Heart right ventricle (tissue), 16 donors: ENCODE data around the gene DEPDC5. TPM values are rescaled to one million over a fixed set of nuclear protein-coding genes. Genes with fewer than 3 reads are reported as not detected.

ENCODE experiments used
- ATAC-seq, 8 donors: fragments of 200-7000 bp; cut with Tn5 transposase; one replicate each; pipeline ENCODE4 v1.9.1; 2020; ENCODE audit warnings: mild to moderate bottlenecking in 8 of 8, moderate library complexity in 8 of 8, moderate number of reproducible peaks in 1 of 8
- DNase-seq, 2 donors: peaks; one replicate each; pipeline ENCODE4 v3.0.0-alpha.2; 2020
- H3K27ac ChIP-seq, 10 donors: fragments of 200-600 bp; sonication (generic) in 2 of 10; one replicate each; pipeline versions ENCODE4 v1.5.0 to v1.8.0; 2020 to 2022; ENCODE audit warnings: mild to moderate bottlenecking in 3 of 10
- H3K27me3 ChIP-seq, 7 donors: fragments of 200-600 bp; one replicate each; pipeline ENCODE4 v1.8.0; 2021 to 2022; ENCODE audit warnings: mild to moderate bottlenecking in 2 of 7
- H3K36me3 ChIP-seq, 9 donors: fragments of 200-600 bp; sonication (generic) in 1 of 9; one replicate each; pipeline versions ENCODE4 v1.5.0 to v1.8.0; 2020 to 2022; ENCODE audit warnings: mild to moderate bottlenecking in 2 of 9
- H3K4me1 ChIP-seq, 9 donors: fragments of 200-600 bp; sonication (generic) in 1 of 9; one replicate each; pipeline versions ENCODE4 v1.5.0 to v1.8.0; 2020 to 2022; ENCODE audit warnings: mild to moderate bottlenecking in 4 of 9
- H3K4me3 ChIP-seq, 10 donors: fragments of 200-600 bp; sonication (generic) in 2 of 10; one replicate each; pipeline versions ENCODE4 v1.5.0 to v1.8.0; 2020 to 2022; ENCODE audit warnings: mild to moderate bottlenecking in 7 of 10, moderate library complexity in 2 of 10
- H3K9me3 ChIP-seq, 11 donors: fragments of 200-600 bp in 10 of 11; sonication (generic) in 2 of 11; one replicate each; pipeline versions ENCODE4 v1.5.0 to v1.8.0; 2013 to 2022; ENCODE audit warnings: mild to moderate bottlenecking in 2 of 11, control low read depth in 1 of 11, moderate library complexity in 1 of 11
- WGBS, 2 donors: extraction: QIAGEN DNeasy Blood & Tissue Kit; methylation state at CpG; one replicate each; pipeline ENCODE4 v1.1.7; 2013; ENCODE audit warnings: inconsistent platforms in 1 of 2; 5-methylcytosine and 5-hydroxymethylcytosine counted together
- intact Hi-C, 10 donors: fragments of 100-400 bp; cut with DNase I; formaldehyde crosslinking; loops; one replicate each; pipeline versions ENCODE4 v1.11.1 to v1.14.2; 2022
- polyA plus RNA-seq, 2 donors: library from polyadenylated mRNA; stranded (reverse); fragments of 200-250 nt; gene quantifications; one replicate each; pipeline ENCODE4 v1.2.3, GENCODE V29; 2013
- total RNA-seq, 10 donors: library from RNA; stranded (reverse); fragmentation: NEBNext Ultra II Directional in 3 of 10; extraction: Animal tissue kit (Norgen Biotek cat#: 25700) in 3 of 10; gene quantifications; one replicate each; pipeline versions ENCODE4 v1.2.1 to v1.2.4, GENCODE V29; 2021 to 2023
- TF ChIP-seq, protein P1 (sequence below), 9 donors: fragments of 200-600 bp; sonication (generic) in 2 of 9; IDR thresholded peaks; one replicate each; pipeline versions ENCODE4 v1.5.0 to v1.8.0; 2021 to 2022; ENCODE audit warnings: antibody characterized with exemption in 9 of 9, mild to moderate bottlenecking in 5 of 9, moderate library complexity in 1 of 9
- donor health status: Arrhythmogenic right ventricular cardiomyopathy.
- donor health status: ischemic (EF 13 %, LVEDD 7.1; RV severe dilation, severe dysfunction).
- donor health status: healthy with polysubstance abuse.
- donor health status: DM: no; HTN: yes; CAD: no.
- donor health status: DM: no; HTN: no; CAD: no.
- donor health status: ischemic (EF 25% LVEDD 6.9; RV normal size, moderate dysfunction).
- donor health status: ischemic (EF 25% LVEDD 5.7; RV mildly dilated, moderate dysfunction).
- donor health status: healthy.
- donor health status: DM: yes; HTN: yes; CAD: no.
- donor health status: Ischemic cardiomyopathy.
- donor health status: ischemic (EF 35%, LVEDD 5.7; RV mildly dilated, moderate dysfunction).
- donor health status: nonischemic (EF 11% LVEDD 7.7; RV severe dilation, severe dysfunction).
- donor health status: DM: yes; HTN: yes; CAD: no.
- donor health status: PGD.
- donor health status: ischemic (EF 29% LVEDD 5.4; RV normal size, mild dysfunction).
- donor health status: nonischemic (EF 23%, LVEDD 6.1; RV moderate dilation, normal function).

DEPDC5 gene
- total and polyA plus RNA-seq, 12 donors, result 6.2 to 19.1 (median 14.4) TPM

- Histone ChIP-seq H3K27me3 (no peaks in the 10 kb centered on the region), H3K27ac (no peak overlapping the region), H3K4me1 (peaks cover 0 to 24% (median 0%) of the 10 kb centered on the region in 9 donors), H3K36me3 (no peaks in the 10 kb centered on the region), H3K9me3 (no peaks in the 10 kb centered on the region), H3K4me3 (no peak overlapping the region)
- TF ChIP-seq, protein P1, sequence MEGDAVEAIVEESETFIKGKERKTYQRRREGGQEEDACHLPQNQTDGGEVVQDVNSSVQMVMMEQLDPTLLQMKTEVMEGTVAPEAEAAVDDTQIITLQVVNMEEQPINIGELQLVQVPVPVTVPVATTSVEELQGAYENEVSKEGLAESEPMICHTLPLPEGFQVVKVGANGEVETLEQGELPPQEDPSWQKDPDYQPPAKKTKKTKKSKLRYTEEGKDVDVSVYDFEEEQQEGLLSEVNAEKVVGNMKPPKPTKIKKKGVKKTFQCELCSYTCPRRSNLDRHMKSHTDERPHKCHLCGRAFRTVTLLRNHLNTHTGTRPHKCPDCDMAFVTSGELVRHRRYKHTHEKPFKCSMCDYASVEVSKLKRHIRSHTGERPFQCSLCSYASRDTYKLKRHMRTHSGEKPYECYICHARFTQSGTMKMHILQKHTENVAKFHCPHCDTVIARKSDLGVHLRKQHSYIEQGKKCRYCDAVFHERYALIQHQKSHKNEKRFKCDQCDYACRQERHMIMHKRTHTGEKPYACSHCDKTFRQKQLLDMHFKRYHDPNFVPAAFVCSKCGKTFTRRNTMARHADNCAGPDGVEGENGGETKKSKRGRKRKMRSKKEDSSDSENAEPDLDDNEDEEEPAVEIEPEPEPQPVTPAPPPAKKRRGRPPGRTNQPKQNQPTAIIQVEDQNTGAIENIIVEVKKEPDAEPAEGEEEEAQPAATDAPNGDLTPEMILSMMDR (IDR thresholded peaks at IDR 0.05), result no peak
- ATAC-seq (no peak), DNase-seq (no peak)
- intact Hi-C loops, result no loop called here
Observed at GRCh38 chr22:31926969-31927368, 173.2 kb downstream of the DEPDC5 start.

DNA sequence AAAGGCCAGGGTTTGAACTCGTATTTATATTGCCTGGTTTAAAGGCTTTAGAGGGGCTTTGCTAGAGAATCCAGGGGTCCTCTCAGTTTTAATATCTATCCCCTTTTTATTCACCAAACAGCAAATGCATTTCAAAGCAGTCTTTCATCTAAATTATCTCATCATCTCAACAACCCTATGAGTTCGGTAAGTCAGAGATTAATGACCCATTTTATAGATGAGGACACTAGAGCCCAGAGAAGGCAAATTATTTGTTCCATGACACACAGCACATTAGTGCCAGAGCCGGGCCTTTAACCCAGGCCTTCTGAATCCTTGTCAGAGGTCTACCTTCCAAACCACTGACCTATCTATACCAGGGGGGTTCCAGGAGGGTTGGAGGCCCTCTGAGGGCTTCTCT is 173.7 kb downstream of the DEPDC5 start:
- no peak for DNase-seq
- ATAC-seq, result no peak
- H3K4me1 ChIP-seq, result peaks cover 0 to 20% (median 1%) of the 10 kb centered on the region in 9 donors
- no peaks in the 10 kb centered on the region for H3K9me3 ChIP-seq
- TF ChIP-seq, protein P1 (IDR thresholded peaks at IDR 0.05), result no peak
- no peaks in the 10 kb centered on the region for H3K36me3 ChIP-seq
- H3K4me3 ChIP-seq, result no peak overlapping the region
- 90 to 94% methylated on average over 3 of the region's 3 CpGs for WGBS, 2 donors
- H3K27ac ChIP-seq, result no peak overlapping the region
- intact Hi-C loops, result no loop called here
- no peaks in the 10 kb centered on the region for H3K27me3 ChIP-seq

DNA sequence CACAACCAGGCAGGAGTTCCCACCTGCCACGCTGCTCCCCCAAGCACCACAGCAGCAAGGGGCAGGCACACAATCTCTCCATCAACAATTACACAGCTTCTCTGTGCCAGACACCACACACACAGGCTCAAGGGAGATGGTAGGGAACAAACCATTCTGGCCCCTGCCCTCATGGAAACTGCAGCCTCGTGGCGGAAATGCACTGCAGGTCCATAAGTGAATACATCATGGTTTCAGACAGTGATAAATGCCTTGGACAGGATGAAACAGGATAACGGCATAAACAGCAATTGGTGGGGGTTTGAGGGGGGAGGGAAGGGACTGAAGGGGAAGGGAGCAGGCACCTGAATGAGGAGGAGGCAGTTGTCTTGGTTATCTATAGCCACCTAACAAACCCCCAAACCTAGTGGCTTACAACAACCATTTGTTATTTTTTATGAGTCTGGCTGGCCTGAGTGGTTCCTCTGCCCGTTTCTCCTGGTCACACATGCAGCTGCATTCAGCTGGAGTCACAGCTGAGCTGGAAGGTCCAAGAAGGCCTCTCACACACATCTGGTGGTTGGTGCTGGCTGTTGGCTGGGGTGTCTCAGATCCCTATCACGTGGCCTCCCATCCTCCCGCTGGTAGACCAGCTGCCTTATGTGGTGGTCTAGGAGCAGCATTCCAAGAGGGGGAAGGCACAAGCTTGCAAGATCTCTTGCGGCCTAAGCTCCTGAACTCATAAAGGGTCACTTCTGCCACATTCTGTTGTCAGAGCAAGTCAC is 175.5 kb downstream of the DEPDC5 start:
- Histone ChIP-seq H3K27me3 (no peaks in the 10 kb centered on the region), H3K4me3 (no peak overlapping the region), H3K4me1 (peaks cover 0 to 20% (median 6%) of the 10 kb centered on the region in 9 donors), H3K9me3 (no peaks in the 10 kb centered on the region), H3K27ac (peak overlapping the region in 2 of 10 donors; percentile 19 to 47), H3K36me3 (no peaks in the 10 kb centered on the region)
- intact Hi-C loops, result no loop called here
- ATAC-seq (peak in 6 of 8 donors; percentile 35 to 83 (median 68)), DNase-seq (peak in 1 of 2 donors; percentile 41)
- TF ChIP-seq, protein P1 (IDR thresholded peaks at IDR 0.05), result no peak
- 63 to 65% methylated on average over 8 of the region's 8 CpGs for WGBS, 2 donors

DNA sequence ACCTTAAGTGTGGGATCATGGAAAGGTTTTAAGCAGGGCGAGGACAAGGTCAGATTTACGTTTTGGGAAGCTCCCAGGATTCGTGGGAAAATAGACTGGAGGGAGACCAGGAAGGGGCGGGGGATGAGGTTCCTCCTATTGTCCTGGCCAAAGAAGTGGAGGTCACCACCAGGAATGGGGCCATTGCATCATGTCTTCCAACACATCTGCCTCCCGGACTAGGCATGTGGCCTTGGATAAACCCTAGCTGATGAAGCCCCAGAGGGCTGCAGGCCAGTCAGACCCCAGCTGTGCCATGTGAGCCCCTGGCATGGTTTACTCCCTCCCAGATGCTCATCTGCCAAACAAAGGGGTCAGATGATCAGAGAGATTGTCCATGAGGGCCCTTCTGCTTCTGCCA is 179.0 kb downstream of the DEPDC5 start:
- 53 to 67% methylated on average over 5 of the region's 5 CpGs for WGBS, 2 donors
- Histone ChIP-seq H3K4me1 (peaks cover 0 to 27% (median 6%) of the 10 kb centered on the region in 9 donors), H3K4me3 (no peak overlapping the region), H3K9me3 (no peaks in the 10 kb centered on the region), H3K27me3 (no peaks in the 10 kb centered on the region), H3K27ac (peak overlapping the region in 2 of 10 donors; percentile 25 to 29), H3K36me3 (no peaks in the 10 kb centered on the region)
- DNase-seq (peak in 1 of 2 donors; percentile 27), ATAC-seq (peak in 5 of 8 donors; percentile 16 to 73 (median 58))
- TF ChIP-seq, protein P1 (IDR thresholded peaks at IDR 0.05), result no peak
- intact Hi-C loops, result no loop called here
